Vagina (tissue), 2 donors: ENCODE results near the gene CYB5B.

ENCODE experiments used
- POLR2AphosphoS5 ChIP-seq, 2 donors: sonication (generic); formaldehyde crosslinking; IDR thresholded peaks; one replicate each; pipeline ENCODE4 v1.9.0; 2017; ENCODE audit warnings: antibody characterized with exemption in 2 of 2, mild to moderate bottlenecking in 2 of 2, low read depth in 1 of 2; ENCODE audit not compliant: insufficient read depth in 1 of 2
- TF ChIP-seq, protein P1 (sequence below), 3 experiments: fragments of 450-650 bp in 2 of 3; fragments of 200-600 bp in 1 of 3; sonication (generic) in 1 of 3; IDR thresholded peaks; one replicate each; pipeline ENCODE4 v1.5.1; 2017 to 2019; ENCODE audit warnings: antibody characterized with exemption in 3 of 3, mild to moderate bottlenecking in 2 of 3, moderate library complexity in 2 of 3

DNA sequence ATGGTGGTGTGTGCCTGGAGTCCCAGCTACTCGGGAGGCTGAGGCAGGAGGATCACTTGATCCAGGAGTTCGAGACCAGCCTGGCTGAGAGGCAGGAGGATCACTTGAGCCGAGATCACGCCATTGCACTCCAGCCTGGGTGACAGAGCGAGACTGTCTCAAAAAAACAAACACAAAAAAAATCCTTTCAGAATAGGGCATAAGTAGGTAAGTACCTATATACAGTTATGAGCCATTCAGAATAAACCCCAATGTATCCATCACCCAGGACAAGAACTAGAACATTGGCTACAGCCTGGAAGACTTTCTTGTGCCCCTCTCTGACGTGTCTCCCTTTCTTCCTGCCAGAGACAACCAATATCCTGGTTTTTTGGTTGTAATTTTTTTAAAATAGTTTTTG, 54.3 kb downstream of the CYB5B start:
- TF ChIP-seq, protein P1, sequence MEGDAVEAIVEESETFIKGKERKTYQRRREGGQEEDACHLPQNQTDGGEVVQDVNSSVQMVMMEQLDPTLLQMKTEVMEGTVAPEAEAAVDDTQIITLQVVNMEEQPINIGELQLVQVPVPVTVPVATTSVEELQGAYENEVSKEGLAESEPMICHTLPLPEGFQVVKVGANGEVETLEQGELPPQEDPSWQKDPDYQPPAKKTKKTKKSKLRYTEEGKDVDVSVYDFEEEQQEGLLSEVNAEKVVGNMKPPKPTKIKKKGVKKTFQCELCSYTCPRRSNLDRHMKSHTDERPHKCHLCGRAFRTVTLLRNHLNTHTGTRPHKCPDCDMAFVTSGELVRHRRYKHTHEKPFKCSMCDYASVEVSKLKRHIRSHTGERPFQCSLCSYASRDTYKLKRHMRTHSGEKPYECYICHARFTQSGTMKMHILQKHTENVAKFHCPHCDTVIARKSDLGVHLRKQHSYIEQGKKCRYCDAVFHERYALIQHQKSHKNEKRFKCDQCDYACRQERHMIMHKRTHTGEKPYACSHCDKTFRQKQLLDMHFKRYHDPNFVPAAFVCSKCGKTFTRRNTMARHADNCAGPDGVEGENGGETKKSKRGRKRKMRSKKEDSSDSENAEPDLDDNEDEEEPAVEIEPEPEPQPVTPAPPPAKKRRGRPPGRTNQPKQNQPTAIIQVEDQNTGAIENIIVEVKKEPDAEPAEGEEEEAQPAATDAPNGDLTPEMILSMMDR (IDR thresholded peaks at IDR 0.05), result no peak
- no peak for TF ChIP-seq POLR2AphosphoS5 (IDR thresholded peaks at IDR 0.05; ENCODE audit: insufficient read depth in 1 of 2, low read depth in 1 of 2)
